Adipocyte (in vitro differentiated cells): ENCODE results near the gene ATP2C1.

ENCODE experiments used
- DNase-seq: peaks from one replicate; pipeline ENCODE4 v3.0.0-alpha.2; 2015; ENCODE audit warnings: low read depth
- H3K27me3 ChIP-seq: replicated peaks from 2 replicates; pipeline ENCODE4 v1.7.0; 2013; ENCODE audit warnings: mild to moderate bottlenecking, low read length, moderate library complexity; ENCODE audit not compliant: control insufficient read depth, insufficient read depth
- H3K36me3 ChIP-seq: 2 replicates; pipeline ENCODE4 v1.7.0; 2013; ENCODE audit warnings: low read length, mild to moderate bottlenecking, moderate library complexity; ENCODE audit not compliant: control insufficient read depth, insufficient read depth, severe bottlenecking
- H3K4me1 ChIP-seq: 2 replicates; pipeline ENCODE4 v1.7.0; 2013; ENCODE audit warnings: mild to moderate bottlenecking, low read length, moderate library complexity; ENCODE audit not compliant: control insufficient read depth, insufficient read depth
- H3K4me3 ChIP-seq: 2 replicates; pipeline ENCODE4 v1.7.0; 2013; ENCODE audit warnings: mild to moderate bottlenecking, low read length, moderate library complexity
- H3K9ac ChIP-seq: 2 replicates; pipeline ENCODE4 v1.7.0; 2013; ENCODE audit warnings: mild to moderate bottlenecking, low read length, moderate library complexity
- H3K9me3 ChIP-seq: 2 replicates; pipeline ENCODE4 v1.7.0; 2013; ENCODE audit warnings: mild to moderate bottlenecking, low read length, moderate library complexity; ENCODE audit not compliant: control insufficient read depth

Gene ATP2C1, protein sequence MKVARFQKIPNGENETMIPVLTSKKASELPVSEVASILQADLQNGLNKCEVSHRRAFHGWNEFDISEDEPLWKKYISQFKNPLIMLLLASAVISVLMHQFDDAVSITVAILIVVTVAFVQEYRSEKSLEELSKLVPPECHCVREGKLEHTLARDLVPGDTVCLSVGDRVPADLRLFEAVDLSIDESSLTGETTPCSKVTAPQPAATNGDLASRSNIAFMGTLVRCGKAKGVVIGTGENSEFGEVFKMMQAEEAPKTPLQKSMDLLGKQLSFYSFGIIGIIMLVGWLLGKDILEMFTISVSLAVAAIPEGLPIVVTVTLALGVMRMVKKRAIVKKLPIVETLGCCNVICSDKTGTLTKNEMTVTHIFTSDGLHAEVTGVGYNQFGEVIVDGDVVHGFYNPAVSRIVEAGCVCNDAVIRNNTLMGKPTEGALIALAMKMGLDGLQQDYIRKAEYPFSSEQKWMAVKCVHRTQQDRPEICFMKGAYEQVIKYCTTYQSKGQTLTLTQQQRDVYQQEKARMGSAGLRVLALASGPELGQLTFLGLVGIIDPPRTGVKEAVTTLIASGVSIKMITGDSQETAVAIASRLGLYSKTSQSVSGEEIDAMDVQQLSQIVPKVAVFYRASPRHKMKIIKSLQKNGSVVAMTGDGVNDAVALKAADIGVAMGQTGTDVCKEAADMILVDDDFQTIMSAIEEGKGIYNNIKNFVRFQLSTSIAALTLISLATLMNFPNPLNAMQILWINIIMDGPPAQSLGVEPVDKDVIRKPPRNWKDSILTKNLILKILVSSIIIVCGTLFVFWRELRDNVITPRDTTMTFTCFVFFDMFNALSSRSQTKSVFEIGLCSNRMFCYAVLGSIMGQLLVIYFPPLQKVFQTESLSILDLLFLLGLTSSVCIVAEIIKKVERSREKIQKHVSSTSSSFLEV

DNA sequence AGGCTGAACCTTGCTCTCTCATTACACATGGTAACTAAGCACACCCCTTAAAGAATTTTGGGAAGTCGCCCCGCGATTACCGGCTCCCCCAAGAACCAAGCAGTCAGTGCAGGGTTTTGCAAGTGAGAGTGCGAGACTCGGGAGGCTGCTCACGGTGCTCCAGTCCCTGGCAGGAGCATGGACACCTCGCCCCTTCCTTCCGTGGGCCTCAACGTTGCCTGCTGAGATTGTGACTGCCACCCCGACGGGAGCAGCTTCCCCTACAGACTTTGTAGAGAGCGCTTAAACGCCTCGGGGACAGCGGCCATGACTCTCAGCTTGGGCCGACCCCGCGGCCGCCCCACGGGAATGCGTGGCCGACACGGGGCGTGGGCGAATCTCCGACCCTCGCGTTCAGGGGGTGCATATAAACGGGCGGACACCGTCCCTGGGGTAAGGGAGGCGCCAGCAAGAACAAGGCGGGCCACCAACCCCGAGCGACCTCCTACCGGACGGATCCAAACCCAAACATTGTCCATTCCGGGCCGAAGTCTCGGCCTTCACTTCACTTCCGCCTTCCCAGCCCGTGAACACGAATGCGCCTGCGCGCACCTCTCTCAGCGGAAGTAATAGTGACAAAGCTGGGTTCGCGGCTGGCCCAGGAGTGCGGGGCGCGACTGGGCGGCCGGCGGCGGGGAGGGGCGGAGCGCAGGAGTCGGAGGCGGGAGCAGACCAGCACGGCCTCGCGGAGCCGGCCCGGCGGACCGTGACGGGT, at the start of gene ATP2C1:
TSS of gene ATP2C1 (plus strand) at position 709 of the 754 bp plus-strand sequence. CDS start 686 bp downstream, outside the sequence.
- DNase-seq, result peak; percentile 98
- Histone ChIP-seq H3K36me3 (no peaks in the 10 kb centered on the region), H3K9me3 (no peaks in the 10 kb centered on the region), H3K4me3 (peak within 1 kb of the TSS; percentile 97), H3K4me1 (peaks cover 26% of the 10 kb centered on the region), H3K9ac (peak within 1 kb of the TSS; percentile 99), H3K27me3 (no peaks in the 10 kb centered on the region)

GRCh38 chr3:130844462-130844861, 49.4 kb upstream of the ATP2C1 start:
- peaks cover under 1% of the 10 kb centered on the region for H3K4me1 ChIP-seq
- no peak overlapping the region for H3K9ac ChIP-seq
- no peaks in the 10 kb centered on the region for H3K9me3 ChIP-seq
- H3K4me3 ChIP-seq, result no peak overlapping the region
- peaks cover 3% of the 10 kb centered on the region for H3K27me3 ChIP-seq
- H3K36me3 ChIP-seq, result no peaks in the 10 kb centered on the region
- DNase-seq, result no peak

- Histone ChIP-seq H3K4me3 (no peak overlapping the region), H3K4me1 (peaks cover 18% of the 10 kb centered on the region)
These were observed 47.7 kb upstream of the ATP2C1 start for GRCh38 chr3:130846181-130846580.

GRCh38 chr3:130849091-130849552, 44.8 kb upstream of the ATP2C1 start:
- Histone ChIP-seq H3K27me3 (peaks cover 3% of the 10 kb centered on the region), H3K36me3 (no peaks in the 10 kb centered on the region), H3K4me1 (peaks cover 19% of the 10 kb centered on the region), H3K9me3 (no peaks in the 10 kb centered on the region), H3K9ac (no peak overlapping the region), H3K4me3 (no peak overlapping the region)
- no peak for DNase-seq

More at GRCh38 chr3:130846181-130846580, 47.7 kb upstream of the ATP2C1 start:
- no peaks in the 10 kb centered on the region for H3K36me3 ChIP-seq
- H3K9me3 ChIP-seq, result no peaks in the 10 kb centered on the region
- no peak for DNase-seq
- peaks cover 3% of the 10 kb centered on the region for H3K27me3 ChIP-seq
- no peak overlapping the region for H3K9ac ChIP-seq

DNA sequence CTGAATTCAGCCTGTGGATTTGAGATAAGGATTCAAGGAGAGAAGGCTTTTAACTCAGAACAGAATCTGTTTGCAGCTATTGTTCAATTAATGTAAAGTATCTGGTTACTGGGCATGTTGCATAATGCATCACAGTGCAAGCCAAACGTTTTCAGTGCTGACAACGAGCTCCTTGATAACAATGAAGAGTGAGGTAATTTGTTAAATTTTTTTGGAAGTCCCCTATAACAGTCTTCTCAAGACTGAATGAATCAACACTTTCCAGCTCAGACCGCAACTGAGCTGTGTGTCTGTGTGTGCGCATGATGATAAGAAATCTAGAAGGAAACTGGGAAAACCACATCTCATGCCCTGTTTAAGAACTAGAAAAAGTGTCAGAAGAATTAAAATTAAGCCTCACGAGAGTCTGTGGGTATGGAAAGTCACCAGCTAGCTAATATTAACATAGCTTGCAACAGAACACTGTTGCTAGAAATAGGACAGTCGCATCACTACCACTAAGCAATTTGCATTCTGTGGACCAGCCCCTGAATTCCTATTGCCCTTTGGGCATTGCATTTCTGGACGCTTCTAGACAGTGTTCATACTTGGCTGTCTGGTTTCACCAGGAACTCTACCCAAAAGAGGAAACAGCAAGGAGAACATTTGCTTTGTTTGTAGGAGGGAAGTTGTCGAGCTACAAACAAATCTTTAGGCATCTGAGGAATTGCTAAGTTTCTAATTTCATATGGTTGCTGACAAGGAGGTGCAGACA, 43.7 kb upstream of the ATP2C1 start:
- Histone ChIP-seq H3K4me3 (peak overlapping the region; percentile 73), H3K27me3 (peaks cover 3% of the 10 kb centered on the region), H3K9ac (peak overlapping the region; percentile 39), H3K9me3 (no peaks in the 10 kb centered on the region), H3K4me1 (peaks cover 19% of the 10 kb centered on the region), H3K36me3 (no peaks in the 10 kb centered on the region)
- peak; percentile 52 for DNase-seq

GRCh38 chr3:130850843-130851242, 43.0 kb upstream of the ATP2C1 start:
- DNase-seq, result peak; percentile 6
- H3K9ac ChIP-seq, result peak overlapping the region; percentile 39
- H3K4me1 ChIP-seq, result peaks cover 19% of the 10 kb centered on the region
- H3K36me3 ChIP-seq, result no peaks in the 10 kb centered on the region
- H3K4me3 ChIP-seq, result peak overlapping the region; percentile 73
- H3K9me3 ChIP-seq, result no peaks in the 10 kb centered on the region
- peaks cover 3% of the 10 kb centered on the region for H3K27me3 ChIP-seq

DNA sequence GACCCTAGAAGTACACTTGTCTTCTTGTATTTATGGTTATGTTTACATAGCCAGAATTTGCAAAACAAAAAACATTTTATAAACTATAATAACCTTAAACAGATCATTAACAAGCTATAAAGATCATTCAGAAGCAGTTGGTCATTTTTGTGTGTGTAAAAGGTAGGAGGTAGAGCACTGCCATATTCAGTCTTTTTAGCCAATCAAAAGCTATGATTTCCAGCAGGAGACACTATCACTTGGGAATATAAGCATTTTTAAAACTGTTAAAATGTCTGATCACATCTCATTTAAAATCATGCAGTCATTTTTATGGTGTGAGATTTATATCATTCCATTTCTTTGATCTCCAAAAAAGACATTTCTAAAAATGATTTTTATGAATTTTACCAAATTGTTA, 42.6 kb upstream of the ATP2C1 start:
- peaks cover 2% of the 10 kb centered on the region for H3K27me3 ChIP-seq
- H3K9ac ChIP-seq, result no peak overlapping the region
- no peak overlapping the region for H3K4me3 ChIP-seq
- peaks cover 19% of the 10 kb centered on the region for H3K4me1 ChIP-seq
- no peak for DNase-seq
- no peaks in the 10 kb centered on the region for H3K36me3 ChIP-seq
- no peaks in the 10 kb centered on the region for H3K9me3 ChIP-seq

DNA sequence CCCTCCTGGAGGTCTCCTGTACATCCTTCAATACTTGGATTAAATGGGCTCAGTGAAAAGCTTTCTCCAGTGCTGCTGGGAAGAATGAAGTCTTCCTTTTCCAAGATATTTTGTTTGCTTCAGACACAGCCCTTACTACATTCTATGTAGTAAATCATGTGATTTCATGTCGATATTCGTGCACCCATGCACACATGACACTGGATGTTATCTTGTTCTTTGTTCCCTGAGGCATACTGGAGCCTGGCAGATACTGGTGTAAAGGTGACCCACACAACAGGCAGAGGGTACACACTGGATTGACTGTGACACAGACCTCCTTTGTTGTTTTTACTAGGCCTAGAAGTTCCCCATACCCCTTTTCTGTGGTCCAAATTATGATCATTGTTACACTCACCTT, 40.3 kb upstream of the ATP2C1 start:
- no peak for DNase-seq
- Histone ChIP-seq H3K9me3 (no peaks in the 10 kb centered on the region), H3K4me1 (peaks cover 19% of the 10 kb centered on the region), H3K36me3 (no peaks in the 10 kb centered on the region), H3K27me3 (no peaks in the 10 kb centered on the region), H3K4me3 (no peak overlapping the region), H3K9ac (no peak overlapping the region)

DNA sequence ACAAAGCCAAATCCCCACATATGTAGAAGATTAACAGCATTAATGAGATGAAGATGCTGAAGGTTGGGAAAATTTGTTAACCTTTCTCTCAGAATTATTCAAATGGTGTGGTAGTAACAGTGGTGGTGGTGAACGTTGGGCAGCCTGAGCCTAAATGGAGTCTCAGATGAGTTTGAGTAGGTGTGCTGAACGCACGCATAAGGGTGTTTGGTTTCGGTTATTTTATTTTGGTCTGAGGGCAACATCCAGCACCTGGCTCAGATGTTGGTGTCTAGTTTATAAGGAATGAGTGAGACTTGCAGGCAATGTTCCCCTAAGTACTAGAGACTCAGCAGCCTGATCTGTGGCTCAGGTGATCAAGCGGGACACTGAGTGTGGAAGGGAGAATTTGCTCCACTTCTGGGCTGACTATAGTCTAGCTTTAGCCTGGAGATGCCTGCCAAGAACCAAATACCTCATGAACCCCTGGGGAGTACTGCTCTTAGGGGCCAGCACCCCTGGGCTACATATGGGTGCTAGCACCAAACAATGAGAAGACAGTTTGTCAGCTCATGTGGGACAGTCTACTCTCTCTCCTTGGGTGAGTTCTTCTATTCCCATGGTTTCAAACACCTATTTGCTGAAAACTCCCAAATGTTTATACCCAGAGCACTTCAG, 39.5 kb upstream of the ATP2C1 start:
- H3K9me3 ChIP-seq, result no peaks in the 10 kb centered on the region
- DNase-seq, result no peak
- H3K36me3 ChIP-seq, result no peaks in the 10 kb centered on the region
- H3K27me3 ChIP-seq, result no peaks in the 10 kb centered on the region
- peaks cover 19% of the 10 kb centered on the region for H3K4me1 ChIP-seq
- H3K4me3 ChIP-seq, result no peak overlapping the region
- H3K9ac ChIP-seq, result no peak overlapping the region
